PFSK-1 (cell line): Measurements from ENCODE around the gene SLC18A3.

Source experiments
- POLR2AphosphoS5 ChIP-seq: IDR thresholded peaks from 2 replicates; pipeline ENCODE4 v1.6.1; 2012; ENCODE audit warnings: low read depth, mild to moderate bottlenecking, control low read depth, low read length, moderate library complexity
- SIN3A ChIP-seq: IDR thresholded peaks from 2 replicates; pipeline ENCODE4 v1.6.1; 2012; ENCODE audit warnings: mild to moderate bottlenecking, low read length, moderate library complexity, borderline replicate concordance; ENCODE audit not compliant: insufficient read depth

DNA sequence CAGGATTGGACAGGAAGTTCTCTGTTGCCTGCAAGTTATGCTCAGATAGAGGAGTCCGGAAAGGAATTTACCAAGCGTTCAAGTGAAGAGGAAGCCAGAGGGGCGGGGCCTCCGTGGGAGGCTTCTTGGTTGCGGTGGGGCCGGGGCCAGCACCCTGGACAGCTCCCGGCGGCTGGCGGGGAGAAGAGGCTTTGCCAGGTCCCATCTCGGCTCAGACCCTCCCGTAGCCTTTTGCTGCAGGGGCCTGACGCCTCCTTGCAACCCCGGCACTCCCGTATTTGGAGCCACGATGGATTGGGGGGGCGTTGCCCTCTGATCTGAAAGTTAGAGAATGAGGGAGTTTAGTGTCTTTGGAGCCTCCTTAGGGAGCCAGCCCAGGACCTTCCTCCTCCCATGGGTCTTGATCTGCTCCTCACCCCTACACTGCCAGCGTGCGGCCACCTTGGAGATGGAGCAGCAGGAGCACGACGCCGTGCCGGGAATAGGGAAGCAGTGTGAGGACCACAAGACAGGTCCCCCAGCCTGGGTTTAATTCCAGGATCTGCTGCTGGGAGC is 3.1 kb upstream of the SLC18A3 start:
- no peak for TF ChIP-seq POLR2AphosphoS5
- TF ChIP-seq SIN3A = peak; percentile 94; the same call in 1 of the 2 replicates
